ENCODE data around the gene SOX18.

GRCh38 chr20:64031822-64032314, 17.6 kb downstream of the SOX18 start:
- TF ChIP-seq CTCF (conservative IDR thresholded peaks at IDR 0.05 in 1 of 2, IDR thresholded peaks at IDR 0.05 in 1 of 2; ENCODE audit: low read depth in 1 of 2, low read length in 2 of 2) (no peak), EZH2 (IDR thresholded peaks at IDR 0.05; ENCODE audit: low read length, missing control alignments) (no peak)

Measured in fibroblast of lung (primary cell).